IPS-18a (cell line): ENCODE results near the gene PLXNA4.

Experiments used
- H3K27ac ChIP-seq: one replicate; pipeline ENCODE4 v1.5.1; 2013; ENCODE audit warnings: low read length
- H3K27me3 ChIP-seq: one replicate; pipeline ENCODE4 v1.6.1; 2013; ENCODE audit warnings: mild to moderate bottlenecking, low read length; ENCODE audit not compliant: control insufficient read depth, insufficient read depth
- H3K36me3 ChIP-seq: one replicate; pipeline ENCODE4 v1.6.1; 2013; ENCODE audit warnings: low read depth, low read length; ENCODE audit not compliant: control insufficient read depth
- H3K4me1 ChIP-seq: one replicate; pipeline ENCODE4 v1.6.1; 2013; ENCODE audit warnings: low read depth, low read length; ENCODE audit not compliant: control insufficient read depth
- H3K4me3 ChIP-seq: one replicate; pipeline ENCODE4 v1.5.1; 2013; ENCODE audit warnings: low read length
- H3K9ac ChIP-seq: one replicate; pipeline ENCODE4 v1.6.1; 2013; ENCODE audit warnings: mild to moderate bottlenecking, low read length, moderate library complexity
- H3K9me3 ChIP-seq: one replicate; pipeline ENCODE4 v1.6.1; 2013; ENCODE audit warnings: low read depth, low read length; ENCODE audit not compliant: control insufficient read depth

Gene PLXNA4

GRCh38 chr7:132527467-132528410 is 48.5 kb downstream of the PLXNA4 start:
- no peaks in the 10 kb centered on the region for H3K4me1 ChIP-seq
- no peaks in the 10 kb centered on the region for H3K27me3 ChIP-seq
- no peaks in the 10 kb centered on the region for H3K9me3 ChIP-seq
- no peaks in the 10 kb centered on the region for H3K36me3 ChIP-seq
- H3K4me3 ChIP-seq: no peak overlapping the region
- no peak overlapping the region for H3K27ac ChIP-seq
- H3K9ac ChIP-seq: no peak overlapping the region

- H3K27ac ChIP-seq: no peak overlapping the region
- no peaks in the 10 kb centered on the region for H3K27me3 ChIP-seq
These were observed 50.0 kb downstream of the PLXNA4 start for GRCh38 chr7:132526111-132526740.

GRCh38 chr7:132521423-132521822 is 54.8 kb downstream of the PLXNA4 start:
- no peaks in the 10 kb centered on the region for H3K36me3 ChIP-seq
- no peak overlapping the region for H3K4me3 ChIP-seq
- no peak overlapping the region for H3K9ac ChIP-seq
- peaks cover 6% of the 10 kb centered on the region for H3K4me1 ChIP-seq
- no peaks in the 10 kb centered on the region for H3K27me3 ChIP-seq
- no peaks in the 10 kb centered on the region for H3K9me3 ChIP-seq
- H3K27ac ChIP-seq: no peak overlapping the region

More at GRCh38 chr7:132526111-132526740, 50.0 kb downstream of the PLXNA4 start:
- Histone ChIP-seq H3K4me3 (no peak overlapping the region), H3K36me3 (no peaks in the 10 kb centered on the region), H3K9me3 (no peaks in the 10 kb centered on the region), H3K9ac (no peak overlapping the region), H3K4me1 (no peaks in the 10 kb centered on the region)

- Histone ChIP-seq H3K4me1 (peaks cover 6% of the 10 kb centered on the region), H3K9ac (no peak overlapping the region), H3K9me3 (no peaks in the 10 kb centered on the region), H3K36me3 (no peaks in the 10 kb centered on the region), H3K27me3 (no peaks in the 10 kb centered on the region), H3K4me3 (no peak overlapping the region), H3K27ac (no peak overlapping the region)
These were observed 55.5 kb downstream of the PLXNA4 start for GRCh38 chr7:132520591-132521280.

- H3K9me3 ChIP-seq: no peaks in the 10 kb centered on the region
- no peaks in the 10 kb centered on the region for H3K36me3 ChIP-seq
- no peak overlapping the region for H3K4me3 ChIP-seq
- peaks cover 6% of the 10 kb centered on the region for H3K4me1 ChIP-seq
- H3K27ac ChIP-seq: no peak overlapping the region
- no peaks in the 10 kb centered on the region for H3K27me3 ChIP-seq
- H3K9ac ChIP-seq: no peak overlapping the region
These were observed 56.3 kb downstream of the PLXNA4 start for GRCh38 chr7:132519936-132520335.

- peaks cover 6% of the 10 kb centered on the region for H3K4me1 ChIP-seq
- no peak overlapping the region for H3K27ac ChIP-seq
- H3K27me3 ChIP-seq: no peaks in the 10 kb centered on the region
- no peaks in the 10 kb centered on the region for H3K9me3 ChIP-seq
- H3K9ac ChIP-seq: no peak overlapping the region
- no peak overlapping the region for H3K4me3 ChIP-seq
- no peaks in the 10 kb centered on the region for H3K36me3 ChIP-seq
These were observed 57.5 kb downstream of the PLXNA4 start for GRCh38 chr7:132518839-132519173.

- no peaks in the 10 kb centered on the region for H3K9me3 ChIP-seq
- no peak overlapping the region for H3K27ac ChIP-seq
- H3K4me1 ChIP-seq: peaks cover 6% of the 10 kb centered on the region
- no peak overlapping the region for H3K4me3 ChIP-seq
- no peaks in the 10 kb centered on the region for H3K27me3 ChIP-seq
- H3K9ac ChIP-seq: no peak overlapping the region
- H3K36me3 ChIP-seq: no peaks in the 10 kb centered on the region
These were observed 58.0 kb downstream of the PLXNA4 start for GRCh38 chr7:132518102-132518838.

- Histone ChIP-seq H3K9ac (no peak overlapping the region), H3K4me3 (no peak overlapping the region), H3K36me3 (no peaks in the 10 kb centered on the region), H3K27ac (no peak overlapping the region), H3K4me1 (peaks cover 6% of the 10 kb centered on the region), H3K9me3 (no peaks in the 10 kb centered on the region), H3K27me3 (no peaks in the 10 kb centered on the region)
These were observed 60.0 kb downstream of the PLXNA4 start for GRCh38 chr7:132516042-132516840.

- H3K27me3 ChIP-seq: no peaks in the 10 kb centered on the region
- H3K9ac ChIP-seq: no peak overlapping the region
- no peaks in the 10 kb centered on the region for H3K9me3 ChIP-seq
- H3K4me1 ChIP-seq: peaks cover 3% of the 10 kb centered on the region
- no peaks in the 10 kb centered on the region for H3K36me3 ChIP-seq
- H3K4me3 ChIP-seq: no peak overlapping the region
- H3K27ac ChIP-seq: no peak overlapping the region
These were observed 61.1 kb downstream of the PLXNA4 start for GRCh38 chr7:132515181-132515580.

GRCh38 chr7:132514430-132514829 is 61.8 kb downstream of the PLXNA4 start:
- Histone ChIP-seq H3K4me1 (no peaks in the 10 kb centered on the region), H3K27ac (no peak overlapping the region), H3K9ac (no peak overlapping the region), H3K9me3 (no peaks in the 10 kb centered on the region), H3K27me3 (no peaks in the 10 kb centered on the region), H3K36me3 (no peaks in the 10 kb centered on the region), H3K4me3 (no peak overlapping the region)
